Stimulated activated CD4-positive, alpha-beta T cell treated with anti-CD3 and anti-CD28 coated beads, Interleukin-15, amount 100 ng/mL, for 48 hours (primary cell): ENCODE measurements around the gene GAK.

ENCODE experiments used
- DNase-seq, 2 donors: peaks; one replicate each; pipeline ENCODE4 v3.0.0-alpha.2; 2020; ENCODE audit warnings: low read depth in 2 of 2

Gene GAK

DNA sequence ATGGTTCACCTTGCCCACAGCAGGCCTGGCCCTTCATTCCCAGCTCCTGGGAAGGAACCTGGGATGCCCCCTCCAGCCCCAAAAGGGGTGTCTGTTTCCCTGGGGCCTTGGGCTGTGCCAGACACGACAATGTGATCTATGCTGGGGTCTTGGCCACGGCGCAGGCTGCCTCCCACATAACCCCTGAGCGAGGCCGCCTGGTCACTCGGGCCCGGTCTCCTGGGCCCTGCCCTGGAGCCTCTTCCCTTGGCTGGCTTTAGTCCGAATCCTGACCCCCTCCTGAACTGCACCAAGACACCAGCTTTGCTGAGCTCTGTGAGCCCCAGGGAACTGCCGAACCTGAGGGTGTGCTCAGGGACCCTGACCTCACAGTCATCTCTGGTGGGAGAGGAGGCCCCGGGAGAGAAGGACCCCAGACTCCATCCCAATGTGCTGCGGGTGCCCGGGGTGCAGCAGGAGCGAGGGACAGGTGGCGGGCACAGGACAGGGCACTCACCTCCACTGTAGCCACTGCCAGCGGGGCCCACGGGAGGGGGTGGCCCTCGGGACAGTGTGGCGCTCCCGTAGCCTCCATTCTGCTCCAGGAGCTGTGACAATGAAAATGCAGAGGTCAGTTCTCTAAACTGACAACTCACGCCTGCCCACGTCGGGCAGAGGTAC lies 42.0 kb downstream of the GAK start:
- no peak for DNase-seq

DNA sequence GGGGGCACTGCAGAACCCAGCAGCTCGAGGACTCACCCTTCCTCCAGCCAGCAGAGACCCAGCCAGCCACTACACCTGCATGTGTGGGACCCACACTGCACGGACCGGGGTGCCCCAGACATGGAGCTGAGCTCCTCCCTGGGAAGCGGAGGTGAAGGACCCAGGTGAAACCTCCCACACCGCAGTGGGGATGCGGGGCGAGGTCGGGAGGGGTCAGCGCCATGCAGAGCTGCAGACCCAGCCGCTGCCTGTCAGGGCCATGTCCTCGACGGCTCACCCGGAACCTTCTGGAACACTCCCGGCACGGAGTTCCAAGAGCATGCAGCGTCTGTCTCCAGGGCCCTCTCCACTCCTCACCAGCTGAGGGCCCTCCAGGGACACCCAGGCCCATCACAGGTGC lies 42.6 kb downstream of the GAK start:
- no peak for DNase-seq

DNA sequence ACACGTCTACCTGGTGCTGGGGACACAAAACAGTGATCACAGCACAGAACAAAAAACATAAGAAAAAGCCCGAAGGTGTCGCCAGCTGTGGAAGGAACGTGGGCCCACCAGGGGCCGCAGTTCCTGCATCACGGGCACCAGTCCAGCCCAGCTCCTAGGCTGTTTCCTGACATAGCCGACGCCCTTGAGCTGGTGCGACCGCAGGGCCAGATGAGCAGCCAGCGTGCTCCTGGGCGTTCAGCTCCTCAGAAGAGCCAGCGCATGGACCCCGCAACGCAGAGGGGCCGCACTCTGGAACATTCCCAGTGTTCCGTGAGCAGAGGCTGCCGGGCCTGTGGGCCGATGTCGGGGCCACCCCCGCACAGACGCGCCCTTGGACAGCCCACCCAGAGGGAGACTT lies 44.1 kb downstream of the GAK start:
- DNase-seq: no peak

DNA sequence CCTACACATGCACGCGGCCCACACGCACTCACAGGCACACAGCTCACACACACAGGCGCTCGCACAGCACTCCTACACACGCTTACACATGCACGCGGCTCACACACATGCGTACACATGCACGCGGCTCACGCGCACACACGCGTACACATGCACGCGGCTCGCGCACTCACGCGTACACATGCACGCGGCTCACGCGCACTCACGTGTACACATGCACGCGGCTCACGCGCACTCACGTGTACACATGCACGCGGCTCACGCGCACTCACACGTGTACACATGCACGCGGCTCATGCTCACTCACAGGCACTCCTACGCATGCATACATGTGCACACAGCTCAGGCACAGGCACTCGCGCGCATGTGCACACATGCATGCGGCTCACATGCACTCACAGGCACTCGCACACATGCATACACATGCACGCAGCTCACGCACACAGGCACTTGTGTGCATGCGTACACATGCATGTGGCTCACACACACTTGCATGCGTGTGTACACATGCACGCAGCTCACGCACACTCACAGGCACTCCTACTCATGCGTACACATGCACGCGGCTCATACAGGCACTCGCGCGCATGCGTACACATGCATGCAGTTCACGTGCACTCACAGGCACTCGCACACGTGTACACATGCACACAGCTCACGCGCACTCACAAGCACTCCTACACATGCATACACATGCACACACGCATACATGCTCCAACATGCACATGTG lies 44.9 kb downstream of the GAK start:
- no peak for DNase-seq

DNA sequence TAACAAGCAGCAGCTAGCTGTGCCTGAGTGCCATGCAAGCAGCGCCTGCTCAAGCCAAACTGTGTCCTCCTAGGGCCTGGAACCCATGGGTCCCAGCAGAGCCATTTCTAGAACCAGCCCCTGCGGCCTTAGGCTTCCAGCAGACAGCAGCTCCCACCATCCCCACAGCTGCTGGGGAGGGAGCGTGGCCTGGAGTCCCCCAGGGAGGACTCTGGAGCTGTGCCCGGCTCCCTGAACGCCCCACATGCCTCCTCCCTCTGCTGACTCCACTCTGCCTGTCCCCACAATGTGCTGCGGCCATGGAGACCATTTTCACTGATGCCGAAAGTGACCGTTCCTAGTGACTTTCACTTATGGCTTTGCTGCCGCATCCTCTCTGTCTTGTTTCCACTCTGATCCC lies 45.9 kb downstream of the GAK start:
- no peak for DNase-seq

DNA sequence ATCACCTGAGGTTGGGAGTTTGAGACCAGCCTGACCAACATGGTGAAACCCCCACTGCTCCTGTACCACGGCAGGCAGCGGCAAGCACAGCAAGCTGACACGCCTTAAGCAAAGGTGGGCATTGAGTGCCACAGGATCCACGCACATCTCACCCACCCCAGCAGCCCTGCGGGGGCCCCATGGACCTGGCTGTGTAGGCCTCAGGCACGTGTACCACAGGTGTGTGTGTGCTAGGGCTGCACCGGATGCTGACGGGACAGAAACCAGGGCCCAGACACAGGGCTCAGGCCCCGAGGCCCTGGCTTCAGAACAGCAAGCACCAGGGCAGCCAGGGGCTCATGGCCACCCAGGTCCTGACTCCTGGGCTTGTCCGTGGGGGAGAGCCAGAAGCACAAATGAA lies 46.8 kb downstream of the GAK start:
- no peak for DNase-seq

DNA sequence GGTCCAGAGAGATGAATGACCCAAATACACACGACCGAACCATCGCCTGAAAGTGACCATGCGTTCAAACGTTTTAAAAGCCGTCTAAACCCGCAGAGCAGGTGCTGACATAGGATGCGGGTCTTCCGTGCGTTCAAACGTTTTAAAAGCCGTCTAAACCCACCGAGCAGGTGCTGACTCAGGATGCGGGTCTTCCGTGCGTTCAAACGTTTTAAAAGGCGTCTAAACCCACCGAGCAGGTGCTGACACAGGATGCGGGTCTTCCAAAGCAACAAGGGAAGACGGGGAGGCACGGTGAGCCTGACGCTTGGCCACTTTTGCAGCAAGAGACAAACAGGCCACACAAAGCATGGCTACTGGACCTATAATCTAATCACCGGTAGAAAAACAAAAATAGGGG lies 47.2 kb downstream of the GAK start:
- DNase-seq: no peak

DNA sequence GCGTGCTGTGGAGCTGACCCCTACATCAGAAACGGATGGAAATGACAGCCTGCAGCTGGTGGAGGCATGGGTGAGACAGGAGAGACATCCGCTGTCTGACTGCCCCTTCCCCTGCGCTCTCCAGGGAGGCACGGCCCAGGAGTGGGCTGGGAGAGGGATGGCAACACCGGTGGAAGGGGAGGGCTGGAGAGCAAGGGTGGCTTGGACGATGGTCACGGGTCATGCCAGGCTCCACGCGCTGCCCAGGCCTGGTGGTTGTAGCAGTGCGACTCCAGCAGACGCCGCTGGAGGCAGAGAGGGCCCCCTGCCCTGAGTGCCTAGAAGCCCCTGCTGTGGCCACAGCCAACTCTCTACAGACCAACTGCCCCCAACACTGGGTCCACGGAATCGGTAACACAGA lies 47.9 kb downstream of the GAK start:
- no peak for DNase-seq

DNA sequence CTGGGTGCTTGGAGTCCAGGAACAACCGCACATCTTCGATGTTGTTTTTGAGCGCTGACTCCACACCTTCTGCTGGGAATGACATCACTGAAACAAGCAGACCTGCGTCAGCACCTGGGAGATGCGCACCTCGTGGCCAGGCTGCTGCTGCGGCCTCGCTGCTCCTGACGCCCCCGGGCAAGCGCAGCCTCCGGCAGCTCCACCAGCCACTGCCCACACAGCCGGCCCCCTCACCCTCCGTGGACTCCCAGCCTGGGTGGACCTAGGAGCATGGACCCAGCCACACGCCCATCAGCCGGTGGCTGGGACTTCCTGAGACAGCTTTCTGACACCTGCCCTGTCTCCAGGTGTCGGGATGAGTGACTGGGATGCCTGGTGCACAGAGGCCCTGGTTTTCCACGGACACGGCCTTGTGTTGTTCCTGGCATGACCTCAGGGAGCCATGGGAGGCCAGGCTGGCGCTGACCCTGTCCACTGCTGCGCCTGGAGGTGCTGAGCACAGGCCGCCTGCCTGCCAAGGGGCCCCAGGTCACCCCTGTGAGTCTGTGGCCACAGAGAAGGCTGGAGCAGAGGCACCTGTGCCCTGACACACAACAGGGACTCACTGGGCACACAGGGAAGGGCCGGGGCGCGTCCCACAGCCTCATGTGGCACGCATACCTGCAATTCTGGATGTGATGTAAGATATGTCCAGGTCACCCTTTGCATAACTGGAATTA lies 48.6 kb downstream of the GAK start:
- DNase-seq: no peak

DNA sequence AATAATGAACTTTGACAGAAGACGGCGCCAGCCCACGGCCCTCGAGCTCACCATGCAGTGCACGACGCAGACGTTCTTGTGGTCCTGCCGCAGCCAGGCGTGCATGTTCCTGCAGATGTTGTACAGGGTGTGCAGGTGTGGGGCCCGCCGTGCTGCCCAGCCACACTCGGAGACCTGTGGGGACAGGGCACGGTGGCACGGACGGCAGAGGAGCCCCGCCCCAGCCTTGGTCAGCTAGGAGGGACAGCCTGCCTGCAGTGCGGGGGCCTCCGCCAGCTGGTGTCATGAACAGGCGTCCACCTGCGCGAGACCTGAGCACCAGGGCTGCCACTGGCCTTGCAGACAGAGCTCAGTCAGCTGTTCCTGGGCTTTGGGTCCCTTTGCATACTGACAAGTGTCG lies 49.5 kb downstream of the GAK start:
- no peak for DNase-seq

DNA sequence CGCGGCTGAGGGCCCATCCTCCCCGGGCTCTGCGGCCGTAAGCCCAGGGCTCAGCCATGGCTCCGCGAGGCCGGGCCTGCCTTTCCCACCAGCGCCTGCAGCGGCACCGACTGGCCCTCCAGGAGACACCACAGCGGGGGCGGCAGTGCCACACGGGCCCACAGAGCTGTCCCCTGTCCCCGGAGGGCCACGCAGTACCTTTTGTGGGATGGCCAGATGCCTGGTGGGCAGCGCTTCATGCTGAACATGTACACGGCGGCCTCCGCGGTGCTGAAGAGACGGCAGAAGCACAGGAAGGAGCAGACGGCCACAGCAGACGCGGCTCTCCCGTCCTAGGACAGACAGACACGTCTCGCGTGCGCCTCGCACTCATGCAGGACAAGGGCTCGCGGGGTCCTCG lies 50.4 kb downstream of the GAK start:
- DNase-seq: no peak

DNA sequence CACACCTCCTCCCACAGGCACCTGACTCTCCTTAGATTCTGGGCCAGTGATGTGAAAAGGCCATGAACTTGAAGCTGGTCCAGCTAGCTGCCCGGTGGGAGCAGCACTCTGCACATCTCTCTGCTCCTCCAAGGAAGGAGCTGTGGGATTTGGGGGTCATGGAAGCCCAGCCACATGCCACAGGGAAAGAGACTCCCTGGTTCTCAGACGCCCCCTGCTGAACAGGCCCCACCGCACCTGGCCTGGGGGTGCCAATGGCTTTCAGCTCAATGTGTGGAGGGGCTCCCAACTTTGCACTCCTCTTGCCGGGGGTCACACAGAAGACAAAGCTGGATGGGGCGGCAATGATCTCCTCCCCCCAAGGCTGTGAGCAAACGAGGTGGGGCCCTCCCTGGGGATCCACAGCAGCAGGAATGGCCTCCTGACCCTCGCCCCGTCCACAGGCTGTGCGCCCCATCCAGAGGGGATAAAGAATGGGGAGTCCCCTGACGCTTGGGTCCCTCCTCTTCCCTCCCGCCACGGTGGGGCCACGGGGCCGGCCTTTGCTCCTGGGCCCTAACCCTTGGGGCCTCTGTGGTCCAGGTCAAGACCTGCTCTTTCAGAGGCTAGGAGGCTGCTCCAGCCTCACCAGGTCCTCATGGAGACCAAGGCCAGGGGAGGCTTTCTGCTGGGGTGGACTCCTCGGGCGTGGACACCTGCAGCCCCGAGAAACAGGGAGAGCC lies 51.3 kb downstream of the GAK start:
- DNase-seq: no peak

DNA sequence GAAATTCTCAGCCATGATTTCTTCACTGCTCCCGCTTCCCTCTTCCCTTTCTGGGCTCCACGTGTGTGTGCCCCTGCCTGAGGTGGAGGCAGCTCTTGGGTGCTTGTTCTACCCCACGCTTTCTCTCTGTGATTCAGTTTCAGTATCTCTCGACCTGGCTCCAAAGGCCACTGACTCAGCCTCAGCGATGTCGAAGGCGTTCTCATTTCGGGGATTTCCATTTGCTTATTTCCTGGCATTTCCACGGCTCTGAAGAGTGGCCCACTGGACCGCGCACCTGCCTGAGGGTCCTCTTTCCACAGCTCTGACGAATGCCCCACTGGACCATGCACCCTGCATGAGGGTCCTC lies 52.4 kb downstream of the GAK start:
- DNase-seq: peak; percentile 67 to 72

DNA sequence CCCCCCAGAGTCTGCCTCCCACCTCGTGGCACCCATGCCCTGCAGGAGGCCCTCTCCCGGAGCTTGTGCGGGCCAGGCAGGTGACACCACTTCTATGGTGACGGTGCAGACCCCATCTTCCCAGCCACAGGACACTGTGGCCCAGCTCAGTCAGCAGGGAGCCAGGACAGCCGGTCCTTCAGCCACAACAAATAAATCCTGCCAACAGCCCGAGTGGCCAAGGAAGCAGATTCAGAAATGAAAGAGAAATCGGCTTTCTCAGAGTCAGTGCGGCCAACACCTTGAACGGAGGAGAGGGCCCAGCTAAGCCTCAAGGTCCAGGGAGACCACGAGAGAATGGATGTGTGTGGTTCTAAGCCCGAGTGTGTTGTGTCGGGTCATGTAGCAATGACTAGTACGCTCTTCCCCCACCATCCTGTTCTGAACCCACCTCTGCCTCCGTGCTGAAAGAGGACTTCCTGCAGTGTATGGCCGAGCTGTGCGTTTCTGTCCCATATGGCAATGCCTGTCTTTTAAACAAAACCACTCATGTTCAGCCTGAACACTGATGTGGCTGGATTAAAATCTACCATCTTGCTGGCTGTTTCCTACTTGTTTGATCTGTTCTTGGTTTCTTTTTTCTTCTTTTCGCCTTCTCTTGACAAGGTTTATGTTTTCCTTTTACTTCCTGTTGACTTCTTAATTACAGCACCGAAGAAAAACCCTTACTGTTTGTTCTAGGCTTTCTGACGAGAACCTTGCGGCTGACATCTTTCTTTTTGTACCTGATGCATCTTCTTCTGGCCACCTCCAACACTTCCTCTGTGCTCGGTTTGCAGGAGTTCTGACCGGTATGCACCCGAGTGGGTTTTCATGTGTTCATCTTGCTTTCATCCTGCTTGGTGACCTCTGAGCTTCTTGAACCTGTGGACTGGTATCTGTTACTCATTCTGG lies 53.1 kb downstream of the GAK start:
- DNase-seq: peak in 1 of 2 donors; percentile 21

DNA sequence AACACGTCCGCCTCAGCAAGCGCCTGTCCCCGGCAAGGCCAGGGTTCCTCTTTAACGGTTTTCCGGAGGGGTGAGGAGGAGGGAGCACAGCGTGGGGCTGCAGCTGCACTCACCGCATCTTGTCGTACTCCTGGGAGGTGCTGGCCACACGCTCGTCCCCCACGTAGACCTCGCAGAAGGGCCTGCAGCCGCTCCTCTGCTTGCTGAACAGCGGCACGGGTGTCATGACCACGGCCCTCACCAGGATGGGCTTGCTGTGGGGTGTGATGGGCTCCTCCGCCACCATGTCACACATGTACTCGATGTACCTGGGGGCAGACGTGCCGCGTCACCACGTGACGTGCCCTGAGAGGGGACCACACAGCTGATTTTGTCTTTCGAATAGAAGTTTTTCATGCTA lies 54.6 kb downstream of the GAK start:
- no peak for DNase-seq

DNA sequence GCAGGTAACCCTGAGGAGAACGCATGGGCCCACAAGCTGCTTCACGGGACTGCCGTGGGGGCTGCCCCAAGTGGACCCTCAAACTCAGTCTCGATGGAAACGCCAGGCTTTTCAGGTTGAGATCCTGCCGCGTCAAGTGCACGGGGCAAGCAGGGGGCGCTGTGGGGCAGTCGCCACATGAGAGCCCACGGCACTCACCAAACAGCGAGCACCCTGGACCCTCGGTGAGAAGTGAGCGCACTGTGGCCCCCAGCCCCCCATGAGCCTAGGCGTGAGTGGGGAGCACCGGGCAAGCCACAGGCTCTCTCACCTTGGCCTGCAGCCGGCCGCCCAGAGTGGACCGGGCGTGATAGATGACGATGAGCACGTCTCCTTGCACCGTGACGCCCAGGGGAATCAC lies 55.3 kb downstream of the GAK start:
- no peak for DNase-seq

DNA sequence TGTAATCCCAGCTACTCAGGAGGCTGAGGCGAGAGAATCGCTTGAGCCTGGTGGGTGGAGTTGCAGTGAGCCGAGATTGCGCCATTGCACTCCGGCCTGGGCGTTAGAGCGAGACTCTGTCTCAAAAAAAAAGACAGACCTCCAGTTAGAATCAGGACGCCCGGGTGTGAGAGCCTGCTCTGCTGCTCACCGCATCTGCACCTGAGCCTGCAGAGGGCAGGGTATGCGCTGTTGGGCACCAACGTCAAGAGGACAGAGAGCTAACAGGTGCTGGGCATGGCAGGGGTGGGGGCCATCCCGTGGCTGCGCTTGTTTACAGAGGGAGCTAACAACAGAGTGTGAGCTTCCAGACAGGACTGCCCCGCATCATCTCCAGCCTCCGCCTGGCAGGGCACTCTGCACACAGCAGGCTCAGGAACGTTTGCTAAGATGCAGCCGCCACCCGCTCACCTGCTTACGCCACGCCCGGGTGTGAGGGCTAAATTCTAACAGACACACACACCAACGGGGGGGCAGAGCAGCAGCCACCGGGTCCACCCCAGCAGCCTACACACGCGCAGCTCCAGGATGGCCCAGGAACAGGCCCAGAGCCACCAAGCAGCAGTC lies 56.2 kb downstream of the GAK start:
- no peak for DNase-seq

DNA sequence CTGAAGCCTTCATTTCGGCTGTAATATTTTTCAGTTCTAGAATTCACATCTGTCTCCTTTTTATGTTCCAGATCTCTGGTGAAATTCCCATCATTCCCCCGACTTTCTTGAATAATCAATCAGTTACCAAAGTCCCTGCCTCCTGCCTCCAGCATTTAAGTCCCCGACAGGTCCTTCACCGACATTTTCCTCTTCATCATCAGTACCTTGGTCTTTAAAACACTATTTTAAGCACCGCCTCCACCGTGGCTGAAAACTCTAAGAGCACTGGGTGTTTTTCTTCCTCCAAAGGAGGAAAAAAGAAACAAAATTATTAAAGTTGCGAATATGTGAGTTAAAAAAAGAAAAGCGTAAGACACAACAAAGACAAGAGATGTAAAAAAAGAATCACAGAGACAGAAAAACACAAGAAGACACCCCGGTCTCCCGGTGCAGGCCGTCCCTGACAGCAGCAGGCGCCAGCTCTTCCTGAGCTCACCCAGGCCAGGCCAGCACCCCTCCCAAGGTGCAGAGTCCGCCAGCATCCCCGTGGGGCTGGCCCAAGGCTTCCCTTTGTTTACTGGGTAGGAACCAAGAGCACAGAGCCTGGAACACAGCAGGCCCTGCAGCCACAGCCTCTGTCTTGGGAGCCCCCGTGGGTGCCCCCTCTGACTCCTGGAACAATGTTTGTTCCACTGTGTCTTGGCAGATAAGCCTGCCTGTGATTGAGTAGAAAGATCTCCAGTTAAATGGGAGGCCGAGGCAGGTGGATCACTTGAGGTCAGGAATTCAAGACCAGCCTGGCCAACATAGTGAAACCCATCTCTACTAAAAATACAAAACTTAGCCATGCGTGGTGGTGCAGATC lies 56.9 kb downstream of the GAK start:
- no peak for DNase-seq

DNA sequence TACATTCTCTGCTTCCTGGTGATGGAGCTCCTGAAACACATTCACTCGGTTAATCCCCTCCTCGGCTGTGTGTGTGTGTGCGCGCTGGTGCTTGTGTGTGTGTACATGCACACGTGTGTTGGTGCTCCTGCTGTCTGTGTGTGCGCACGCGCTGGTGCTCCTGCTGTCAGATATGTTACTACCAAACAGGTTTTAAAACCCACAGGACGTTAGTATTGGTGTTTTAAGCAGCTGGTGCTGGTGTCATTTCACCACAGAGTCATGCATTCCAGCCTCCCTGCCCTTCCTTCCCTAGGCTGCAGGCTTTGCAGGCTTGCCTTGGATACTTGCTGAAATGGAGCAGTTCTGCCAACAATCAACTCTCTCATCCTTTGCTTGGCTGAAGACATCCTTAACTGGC lies 58.1 kb downstream of the GAK start:
- no peak for DNase-seq
